Measurements from ENCODE around the gene SELENOW.
A peak's percentile ranks its signal among the peaks of the same experiment; 100 is the strongest.
"Not testable (repeated sequence)": the region's sequence is repeated elsewhere in the genome, so short reads cannot be mapped to it uniquely, and the experiment has no call there.

Gene SELENOW

GRCh38 chr19:47794526-47794925 lies 16.0 kb downstream of the SELENOW start:
- DNase-seq (ENCODE audit: extremely low read depth, low read depth) = no peak
- peak; percentile 1; the same call in 1 of the 2 replicates for TF ChIP-seq CTCF (IDR thresholded peaks at IDR 0.05; ENCODE audit: low read depth, low read length)

- no peak for DNase-seq (ENCODE audit: extremely low read depth, low read depth)
- no peak for TF ChIP-seq CTCF (IDR thresholded peaks at IDR 0.05; ENCODE audit: low read depth, low read length)
Observed at GRCh38 chr19:47796785-47797184, 18.3 kb downstream of the SELENOW start.

GRCh38 chr19:47797996-47798903 lies 19.7 kb downstream of the SELENOW start:
- TF ChIP-seq CTCF (IDR thresholded peaks at IDR 0.05; ENCODE audit: low read depth, low read length) = no peak
- DNase-seq (ENCODE audit: extremely low read depth, low read depth) = no peak

- TF ChIP-seq CTCF (IDR thresholded peaks at IDR 0.05; ENCODE audit: low read depth, low read length) = no peak
- DNase-seq (ENCODE audit: extremely low read depth, low read depth) = no peak
Observed at GRCh38 chr19:47798904-47799266, 20.4 kb downstream of the SELENOW start.

GRCh38 chr19:47801270-47801669 lies 22.8 kb downstream of the SELENOW start:
- no peak for DNase-seq (ENCODE audit: extremely low read depth, low read depth)
- no peak for TF ChIP-seq CTCF (IDR thresholded peaks at IDR 0.05; ENCODE audit: low read depth, low read length)

GRCh38 chr19:47802521-47803043 lies 24.1 kb downstream of the SELENOW start:
- no peak for DNase-seq (ENCODE audit: extremely low read depth, low read depth)
- TF ChIP-seq CTCF (IDR thresholded peaks at IDR 0.05; ENCODE audit: low read depth, low read length) = no peak

GRCh38 chr19:47803148-47803547 lies 24.6 kb downstream of the SELENOW start:
- DNase-seq (ENCODE audit: extremely low read depth, low read depth) = not testable (repeated sequence)

- DNase-seq (ENCODE audit: extremely low read depth, low read depth) = not testable (repeated sequence)
Observed at GRCh38 chr19:47803671-47804070, 25.2 kb downstream of the SELENOW start.

GRCh38 chr19:47804451-47804850 lies 25.9 kb downstream of the SELENOW start, which contains the start of gene TPRX1:
TPRX1 (minus strand) TSS chr19:47804551; CDS start chr19:47804539, 12 bp downstream.
- DNase-seq (ENCODE audit: extremely low read depth, low read depth) = not testable (repeated sequence)
